Left renal pelvis (tissue), 4 donors: ENCODE measurements around the gene MTHFD2L. TPM values are rescaled to one million over a fixed set of nuclear protein-coding genes. Genes with fewer than 3 reads are reported as not detected.
"Not testable (repeated sequence)": the region's sequence is repeated elsewhere in the genome, so short reads cannot be mapped to it uniquely, and the experiment has no call there.

ENCODE experiments used
- DNase-seq, 4 donors: peaks; one replicate each; pipeline ENCODE4 v3.0.0-alpha.2; 2013; ENCODE audit warnings: low read depth in 4 of 4, low spot score in 3 of 4
- polyA plus RNA-seq, 4 donors: library from polyadenylated mRNA; unstranded; fragments of 120-200 nt; gene quantifications; one replicate each; pipeline ENCODE4 v1.2.1, GENCODE V29; 2013; ENCODE audit not compliant: insufficient read length in 4 of 4

The MTHFD2L gene
- polyA plus RNA-seq, 4 donors = 12.7 to 30.6 (median 23.8) TPM

DNA sequence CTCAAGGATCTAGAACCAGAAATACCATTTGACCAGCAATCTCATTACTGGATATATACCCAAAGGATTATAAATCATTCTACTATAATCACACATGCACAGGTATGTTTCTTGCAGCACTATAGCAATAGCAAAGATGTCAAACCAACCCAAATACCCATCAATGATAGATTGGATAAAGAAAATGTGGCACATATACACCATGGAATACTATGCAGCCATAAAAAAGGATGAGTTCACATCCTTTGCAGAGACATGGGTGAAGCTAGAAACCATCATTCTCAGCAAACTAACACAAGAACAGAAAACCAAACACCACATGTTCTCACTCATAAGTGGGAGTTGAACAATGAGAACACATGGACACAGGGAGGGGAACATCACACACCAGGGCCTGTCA, 25.7 kb upstream of the MTHFD2L start:
- DNase-seq = not testable (repeated sequence)

DNA sequence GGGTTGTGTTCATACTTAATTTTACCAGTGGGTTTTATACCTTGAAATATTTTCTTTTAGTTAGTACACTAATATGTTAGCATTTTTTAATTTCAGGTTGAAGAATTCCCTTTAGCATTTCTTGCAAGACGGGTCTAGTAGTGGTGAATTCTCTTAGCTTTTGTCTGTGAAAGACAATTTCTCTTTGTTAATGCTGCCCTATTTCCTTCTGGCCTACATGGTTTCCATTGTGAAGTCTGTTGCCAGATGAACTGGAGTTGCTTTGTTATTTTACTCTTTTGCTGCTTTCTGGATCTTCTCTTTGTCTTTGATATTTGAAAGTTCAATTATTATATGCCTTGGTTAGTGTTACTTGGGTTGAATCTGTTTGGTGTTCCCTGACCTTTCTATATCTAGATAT, 25.0 kb upstream of the MTHFD2L start:
- DNase-seq = no peak

DNA sequence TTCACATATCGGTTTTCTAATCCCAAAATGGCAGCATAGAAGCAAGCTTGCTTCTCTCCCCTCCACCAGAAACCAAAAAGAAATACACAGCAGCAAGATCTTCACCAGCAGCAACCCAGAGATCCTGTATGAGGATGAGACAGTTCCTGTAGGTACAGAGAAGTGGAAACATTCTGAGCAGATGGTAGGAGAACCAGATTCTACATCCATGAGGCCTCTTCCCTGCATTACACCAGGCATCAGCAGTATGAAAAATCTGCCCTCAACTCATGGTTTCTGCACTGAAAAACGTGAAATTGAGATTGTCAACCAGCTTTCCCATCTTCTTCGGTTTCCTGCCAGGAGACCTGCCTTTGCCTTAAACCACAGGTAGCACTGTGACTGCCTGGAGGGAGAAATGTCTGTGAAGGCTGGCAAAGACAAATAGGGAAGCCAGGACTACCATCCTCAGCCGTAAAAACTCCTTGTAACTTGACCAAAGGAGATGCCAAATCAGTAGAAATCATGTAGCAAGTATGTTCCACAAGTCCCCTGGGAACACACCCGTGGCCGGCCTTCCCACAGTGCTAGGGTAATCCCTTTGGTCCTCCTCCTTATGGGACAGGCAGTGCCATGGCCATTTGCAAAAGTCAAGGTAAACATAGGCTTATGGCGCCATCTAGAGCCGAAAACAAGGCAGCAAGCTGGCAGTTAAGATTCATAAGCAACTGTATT, 24.0 kb upstream of the MTHFD2L start:
- DNase-seq = peak in 3 of 4 donors; percentile 50 to 60 (median 59)

DNA sequence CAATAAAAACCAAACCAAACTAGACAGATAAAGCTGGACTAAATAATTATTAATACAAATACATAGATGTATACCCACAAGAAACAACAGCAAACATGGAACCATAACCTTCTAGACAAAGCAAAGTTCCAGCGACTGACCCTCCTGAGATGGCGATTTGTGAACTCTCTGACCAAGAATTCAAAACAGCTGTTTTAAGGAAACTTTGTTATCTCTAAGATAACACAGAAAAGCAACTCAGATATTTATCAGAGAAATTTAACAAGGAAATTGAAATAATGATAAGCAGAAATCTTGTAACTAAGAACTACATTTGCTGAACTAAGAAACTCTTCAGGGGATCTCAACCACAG, 23.4 kb upstream of the MTHFD2L start:
- no peak for DNase-seq

DNA sequence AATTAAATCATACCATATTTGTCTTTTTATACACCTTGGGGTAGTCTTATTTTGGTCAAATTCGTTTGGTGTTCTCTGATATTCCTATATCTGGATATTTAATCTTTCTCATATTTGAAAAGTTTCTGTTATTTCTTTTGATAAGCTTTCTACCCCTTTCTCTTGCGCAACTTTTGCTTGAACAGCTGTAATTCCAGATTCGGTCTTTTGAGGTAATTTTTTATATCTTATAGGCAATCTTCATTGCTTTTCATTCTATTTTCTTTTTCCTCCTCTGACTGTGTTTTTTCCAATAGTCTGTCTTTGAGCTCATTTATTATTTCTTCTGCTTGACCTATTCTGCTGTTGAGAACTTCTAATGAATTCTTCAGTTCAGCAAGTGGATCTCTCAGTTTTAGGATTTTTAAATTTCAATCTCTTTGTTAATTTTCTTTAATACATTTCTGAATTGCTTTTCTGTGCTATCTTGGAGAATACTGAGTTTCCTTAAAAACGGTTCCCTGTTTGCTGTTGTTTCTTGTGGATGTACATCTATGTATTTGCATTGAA, 11.3 kb upstream of the MTHFD2L start:
- DNase-seq = no peak

DNA sequence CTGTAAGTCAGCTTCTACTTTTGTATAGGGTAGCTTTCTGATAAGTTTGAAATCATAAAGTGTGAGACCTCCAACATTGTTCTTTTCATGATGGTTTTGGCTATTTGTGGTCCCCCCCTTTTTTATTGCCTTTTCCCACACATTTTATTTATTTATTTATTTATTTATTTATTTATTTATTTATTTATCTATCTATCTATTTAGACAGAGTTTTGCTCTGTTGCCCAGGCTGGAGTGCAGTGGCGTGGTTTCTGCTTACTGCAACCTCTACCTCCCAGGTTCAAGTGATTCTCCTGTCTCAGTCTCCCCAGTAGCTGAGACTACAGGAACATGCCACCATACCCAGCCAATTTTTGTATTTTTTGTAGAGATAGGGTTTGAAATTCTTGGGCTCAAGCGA, 9.7 kb upstream of the MTHFD2L start:
- DNase-seq = no peak

DNA sequence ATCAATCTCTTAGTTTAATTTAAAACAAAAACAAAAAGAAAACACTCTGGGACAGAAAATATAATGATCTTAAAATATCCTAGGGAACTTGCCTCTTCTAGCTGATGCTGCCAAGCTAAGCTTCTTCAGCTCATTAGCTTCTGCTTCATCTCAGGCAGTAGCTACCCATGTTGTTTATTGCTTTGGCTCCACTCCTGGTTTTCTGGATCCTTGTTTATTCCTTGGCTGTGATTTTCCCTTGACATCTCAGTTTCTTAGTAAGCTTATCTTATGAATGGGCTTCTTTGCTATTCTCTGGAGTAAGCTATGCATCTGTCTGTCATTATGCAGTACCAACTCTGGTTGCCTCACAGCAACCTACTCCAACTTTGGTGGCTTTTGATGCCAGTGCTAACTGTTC, 5.1 kb upstream of the MTHFD2L start:
- no peak for DNase-seq

DNA sequence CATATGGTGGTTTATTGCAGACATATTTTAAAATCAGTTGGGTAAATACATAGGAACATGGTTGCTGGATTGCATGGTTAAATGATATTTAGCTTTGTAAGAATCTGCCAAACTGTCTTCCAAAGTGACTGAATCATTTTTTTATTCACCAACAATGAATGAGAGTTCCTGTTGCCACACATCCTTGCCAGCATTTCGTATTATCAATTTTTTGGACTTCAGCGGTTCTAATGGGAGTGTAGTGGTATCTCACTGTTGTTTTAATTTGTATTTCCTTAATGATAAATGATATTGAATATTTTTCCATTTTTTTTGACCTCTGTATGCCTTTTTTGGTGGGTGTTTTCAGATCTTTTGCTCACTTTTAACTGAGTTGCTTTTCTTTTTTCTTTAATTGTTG, 1.4 kb upstream of the MTHFD2L start:
- DNase-seq = no peak

DNA sequence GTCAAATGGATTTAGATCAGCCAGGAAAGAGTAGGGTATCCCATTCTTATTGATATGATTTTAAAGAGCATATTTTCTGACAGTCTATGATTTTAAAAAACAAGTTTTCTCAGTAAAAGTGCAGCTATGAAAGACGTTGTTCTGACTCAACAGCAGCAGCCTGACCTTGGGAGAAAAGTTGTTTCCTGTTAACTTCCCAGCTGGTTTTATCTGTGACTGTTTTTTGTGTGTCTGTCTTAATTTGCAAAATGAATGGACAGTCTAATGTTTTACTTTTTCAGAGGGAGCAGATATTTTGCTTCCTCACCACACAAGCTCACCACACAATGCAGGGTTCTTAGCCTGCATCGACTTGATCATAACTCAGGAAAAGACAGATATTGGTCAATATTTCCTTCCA, 764 bp upstream of the MTHFD2L start:
- peak in 1 of 4 donors; percentile 23 for DNase-seq

DNA sequence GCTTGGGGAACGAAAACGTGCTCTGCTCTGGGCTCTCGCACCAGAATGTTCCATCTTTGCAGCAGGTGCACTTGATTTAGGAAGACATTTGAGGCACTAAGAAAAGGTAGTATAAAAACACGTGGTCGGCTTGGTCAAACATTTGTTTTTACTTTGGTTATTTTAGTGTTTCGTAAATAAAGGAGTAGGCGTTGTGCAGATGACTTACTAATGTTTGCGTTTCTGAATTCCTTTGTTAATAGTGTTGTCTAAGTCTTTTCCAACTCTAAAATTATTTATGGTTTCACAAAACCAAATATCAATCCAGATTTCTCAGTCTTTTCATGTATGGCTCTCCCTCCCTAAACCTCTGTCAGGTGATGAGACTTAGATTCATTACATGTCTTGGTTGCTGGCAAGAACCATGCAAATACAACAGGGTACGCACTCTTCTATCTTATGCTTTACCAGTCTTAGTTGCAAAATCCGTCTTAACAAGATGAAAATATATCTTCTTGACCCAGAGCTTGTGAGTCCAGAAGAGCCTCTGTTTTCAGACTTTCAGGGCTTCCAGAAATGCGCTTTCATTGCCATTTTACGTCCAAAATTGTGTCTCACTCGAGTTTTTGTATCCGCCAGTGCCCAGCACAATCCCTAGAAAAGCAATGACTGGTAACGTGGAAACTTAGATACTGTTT, 686 bp downstream of the MTHFD2L start:
- DNase-seq = peak in 1 of 4 donors; percentile 10

DNA sequence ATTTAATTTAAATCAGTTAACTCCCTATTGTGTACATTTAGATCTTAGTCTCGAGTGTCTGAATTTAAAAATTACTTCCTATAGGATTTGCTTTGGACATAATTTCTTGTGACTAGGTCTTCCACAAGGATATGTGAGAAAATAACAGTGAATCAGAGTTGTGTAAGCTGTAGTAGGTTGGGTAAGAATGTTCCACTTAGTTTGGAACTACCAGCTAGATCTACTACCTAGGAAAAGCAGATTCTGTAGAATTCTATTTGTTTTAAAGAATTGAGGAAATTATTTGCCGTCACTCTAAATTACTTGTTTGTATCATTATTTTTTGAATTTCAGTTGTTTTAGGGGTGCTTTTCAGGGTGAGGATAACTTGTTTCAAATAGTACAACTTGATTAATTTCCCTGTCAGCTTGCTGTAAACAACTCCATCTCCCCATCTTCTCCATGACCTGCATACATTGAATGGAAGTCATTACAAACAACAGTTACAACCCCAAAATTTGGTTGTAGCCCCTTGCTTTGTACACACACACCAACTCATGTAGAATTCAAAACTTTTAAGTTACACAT, 1.3 kb downstream of the MTHFD2L start:
- no peak for DNase-seq

DNA sequence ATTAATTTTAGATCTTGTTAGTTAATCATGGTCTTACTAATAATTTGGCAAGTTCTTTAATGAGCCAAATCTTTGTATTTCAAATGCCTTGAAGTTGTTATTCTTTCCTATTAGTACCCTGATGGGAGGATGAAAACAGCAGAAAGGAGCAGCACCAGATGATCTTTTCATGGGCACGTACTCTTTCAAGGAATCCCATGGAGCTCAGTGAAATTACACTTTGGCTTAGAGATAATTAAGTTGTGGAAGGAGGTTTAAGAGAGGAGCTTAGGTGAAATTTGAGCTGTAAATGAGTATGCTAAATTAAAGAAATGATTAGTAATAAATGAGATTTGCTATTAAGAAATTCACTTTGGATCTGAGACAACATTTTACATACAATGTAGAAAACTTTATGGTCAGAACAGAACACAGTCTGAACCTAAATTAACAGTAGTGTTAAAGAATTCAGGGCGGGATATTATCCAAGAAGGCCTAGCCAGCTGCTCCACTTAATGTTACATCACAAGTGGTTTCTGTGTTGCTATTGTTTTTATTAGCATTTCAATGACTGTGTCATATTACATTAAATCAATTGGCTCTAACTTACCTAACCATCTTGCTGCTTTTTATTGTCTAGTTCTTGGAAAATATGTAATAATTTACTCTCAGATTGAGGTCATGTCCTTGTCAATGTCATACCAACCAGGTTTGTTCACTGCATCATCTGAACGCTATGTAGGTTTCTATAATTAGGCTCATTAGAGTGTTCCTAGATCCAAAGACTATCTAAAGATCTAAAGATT, 3.9 kb downstream of the MTHFD2L start:
- DNase-seq = no peak

DNA sequence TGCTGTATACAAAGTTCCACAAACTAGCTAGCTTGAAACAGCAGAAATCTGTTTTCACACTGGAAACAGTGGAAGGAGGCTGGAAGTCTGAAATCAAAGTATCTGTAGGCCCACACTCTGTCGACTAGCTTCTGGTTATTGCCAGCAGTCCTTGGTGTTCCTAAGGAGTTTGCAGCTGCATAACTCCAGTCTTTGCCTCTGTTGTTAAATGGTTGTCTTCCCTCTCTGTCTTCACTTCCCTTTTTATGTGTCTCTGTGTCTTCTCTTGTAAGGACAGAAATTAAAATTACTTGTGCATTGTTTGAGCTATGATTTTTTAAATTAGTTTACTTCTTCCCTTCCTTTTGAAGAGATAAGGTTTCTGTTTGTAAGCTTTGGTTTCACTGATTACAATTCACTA, 8.2 kb downstream of the MTHFD2L start:
- DNase-seq = no peak

DNA sequence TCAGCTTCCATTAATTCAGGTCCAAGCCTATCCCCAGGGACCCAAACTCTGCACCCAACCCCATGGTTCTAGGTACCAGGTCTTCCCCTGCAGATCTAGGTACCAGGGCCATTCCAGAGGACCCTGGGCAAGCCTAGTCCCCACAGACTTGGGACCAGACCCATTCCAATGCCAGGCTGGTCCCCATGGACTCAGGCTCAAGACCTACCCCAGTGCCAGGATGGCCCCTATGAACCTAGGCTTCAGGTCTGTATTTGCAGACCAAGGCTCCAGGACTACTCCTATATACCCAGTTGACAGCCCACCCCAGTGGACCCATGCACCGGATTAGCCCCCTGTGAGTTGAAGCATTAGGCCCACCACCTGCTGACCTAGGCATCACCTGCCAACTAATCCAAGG, 8.9 kb downstream of the MTHFD2L start:
- no peak for DNase-seq

DNA sequence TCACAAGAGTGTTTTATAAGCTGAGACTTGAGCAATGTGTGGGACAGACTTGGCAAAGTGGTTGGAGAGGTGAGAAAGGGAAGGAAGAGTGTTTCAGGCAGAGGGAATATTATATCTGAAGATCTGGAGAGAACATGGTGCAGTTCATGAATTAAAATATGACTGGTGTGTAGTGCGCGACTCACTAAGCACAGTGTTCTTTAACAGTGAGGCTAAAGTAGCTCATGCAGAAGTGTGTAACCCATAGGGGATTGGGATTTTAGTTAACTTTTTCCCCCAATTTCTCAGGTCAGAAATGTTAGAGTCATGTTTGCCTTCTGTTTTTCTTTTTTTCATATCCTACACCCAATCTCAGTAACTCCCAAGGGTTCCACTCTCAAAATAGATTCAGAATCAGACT, 9.7 kb downstream of the MTHFD2L start:
- no peak for DNase-seq

DNA sequence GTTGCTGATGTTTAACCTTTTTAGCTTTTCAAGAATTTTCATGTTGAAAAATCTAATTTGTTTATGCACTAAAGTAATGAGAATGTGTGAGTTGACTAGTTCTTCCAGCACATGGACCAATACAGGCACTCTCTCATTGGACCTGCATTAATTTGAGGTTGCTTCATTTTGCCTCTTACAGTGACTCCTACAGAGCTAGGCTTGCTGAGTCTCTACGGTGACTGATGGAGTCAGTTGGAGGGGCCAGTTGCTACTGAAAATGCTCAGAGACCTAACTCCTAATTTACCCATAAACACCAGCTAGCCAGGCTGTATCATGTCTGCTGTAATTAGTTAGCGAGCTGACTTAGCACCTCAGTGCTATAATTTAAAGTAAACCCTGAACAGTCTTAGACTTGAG, 10.9 kb downstream of the MTHFD2L start:
- no peak for DNase-seq

DNA sequence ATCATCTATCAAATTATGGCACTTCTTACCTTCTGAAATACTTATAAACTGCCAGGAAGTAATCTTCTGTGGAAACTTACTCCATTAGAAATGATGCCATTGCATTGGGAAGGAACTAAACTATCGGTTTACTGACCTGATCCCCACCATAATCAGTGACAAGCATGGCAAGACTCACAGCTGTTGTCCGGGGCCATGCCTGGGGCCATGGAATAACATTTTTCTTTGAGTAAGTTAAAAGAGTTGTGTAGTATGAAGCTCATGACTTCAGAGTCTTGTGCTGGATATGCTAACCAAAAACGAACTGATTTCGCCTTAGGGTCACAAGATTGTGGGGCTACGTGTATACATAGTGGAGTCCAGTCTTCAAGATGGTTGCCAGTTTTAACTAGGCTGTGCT, 15.4 kb downstream of the MTHFD2L start:
- no peak for DNase-seq

DNA sequence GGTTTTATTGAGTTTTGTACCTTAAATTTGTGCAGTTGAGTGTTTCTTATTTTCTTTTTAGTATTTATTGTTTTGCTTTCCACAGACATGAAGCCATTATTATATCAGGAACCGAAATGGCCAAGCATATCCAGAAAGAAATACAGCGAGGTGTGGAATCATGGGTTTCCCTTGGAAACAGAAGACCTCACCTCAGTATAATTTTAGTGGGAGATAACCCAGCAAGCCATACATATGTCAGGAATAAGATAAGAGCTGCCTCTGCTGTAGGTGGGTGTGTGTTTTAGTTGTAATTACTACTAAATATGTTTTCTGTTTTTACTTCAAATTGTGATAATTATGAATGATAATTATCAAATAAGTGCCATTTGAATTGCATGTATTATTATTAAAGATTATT, 16.5 kb downstream of the MTHFD2L start:
- DNase-seq = no peak

DNA sequence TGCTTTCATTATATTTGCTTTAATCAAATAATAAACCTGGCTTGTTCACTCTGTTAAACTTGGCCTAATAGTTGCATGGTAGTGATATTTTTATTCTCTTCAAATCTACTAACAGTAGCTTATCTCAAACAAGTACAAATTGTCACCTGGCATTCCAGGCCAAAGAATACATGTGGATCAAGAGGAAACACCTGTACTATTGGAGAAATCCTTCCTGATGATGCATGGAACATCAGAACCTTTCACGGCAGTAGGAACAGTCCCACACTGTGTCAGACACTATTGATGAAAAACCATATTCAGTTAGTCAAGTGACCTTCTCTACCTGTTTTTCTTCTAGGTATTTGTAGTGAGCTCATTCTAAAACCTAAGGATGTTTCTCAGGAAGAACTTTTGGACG, 17.0 kb downstream of the MTHFD2L start:
- DNase-seq = no peak

DNA sequence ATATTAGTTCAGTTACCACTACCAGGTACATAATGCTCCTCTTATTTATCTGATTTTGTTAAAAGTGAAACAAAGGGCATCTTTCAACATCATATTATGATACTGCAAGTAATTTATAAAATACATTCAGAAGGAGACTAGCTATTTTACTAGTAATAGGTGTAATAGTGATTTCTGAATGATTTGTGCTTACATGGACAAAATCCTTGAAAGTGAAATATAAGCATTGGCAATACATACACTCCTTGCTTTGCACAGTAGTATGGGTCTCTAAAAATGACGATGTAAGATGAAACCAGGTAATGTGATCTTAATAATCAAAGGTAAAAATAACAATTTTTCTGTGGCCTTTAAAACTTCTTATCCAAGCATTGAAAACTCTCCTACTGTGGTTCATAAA, 17.5 kb downstream of the MTHFD2L start:
- no peak for DNase-seq

DNA sequence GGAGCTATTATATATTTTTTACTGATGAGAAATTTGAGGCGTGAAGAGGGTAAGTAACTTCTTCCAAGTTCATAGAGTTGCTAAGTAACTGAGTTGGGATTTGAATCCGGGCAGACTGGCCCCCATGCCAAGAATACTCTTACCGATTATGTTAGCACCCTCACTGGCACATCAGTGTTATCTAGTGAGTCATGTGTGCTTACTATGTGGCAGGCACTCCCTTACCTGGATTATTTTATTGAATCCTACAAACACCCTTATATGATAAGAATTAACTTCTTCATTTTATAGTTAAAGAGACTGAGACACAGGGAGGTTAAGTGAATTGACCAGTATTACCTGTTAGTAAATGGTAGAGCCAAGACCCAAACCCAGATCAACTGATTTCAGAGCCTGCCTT, 20.9 kb downstream of the MTHFD2L start:
- DNase-seq = no peak
